T47D (cell line): ENCODE measurements around the gene SGMS1.

Experiments used
- DNase-seq, 2 experiments: peaks; one replicate each; pipeline versions ENCODE4 v3.0.0 to v3.0.0-alpha.2; 2011 to 2012; ENCODE audit warnings: low read depth in 1 of 2, low spot score in 1 of 2
- JUND ChIP-seq: IDR thresholded peaks from 2 replicates; pipeline ENCODE4 v1.6.1; 2012; ENCODE audit warnings: low read depth
- in situ Hi-C: cut with HindIII; loops from 2 replicates; pipeline ENCODE4 v1.10.0; 2016; ENCODE audit warnings: low sequenced_read_pairs, low pct_unique_long_range_greater_than_20kb

Gene SGMS1

DNA sequence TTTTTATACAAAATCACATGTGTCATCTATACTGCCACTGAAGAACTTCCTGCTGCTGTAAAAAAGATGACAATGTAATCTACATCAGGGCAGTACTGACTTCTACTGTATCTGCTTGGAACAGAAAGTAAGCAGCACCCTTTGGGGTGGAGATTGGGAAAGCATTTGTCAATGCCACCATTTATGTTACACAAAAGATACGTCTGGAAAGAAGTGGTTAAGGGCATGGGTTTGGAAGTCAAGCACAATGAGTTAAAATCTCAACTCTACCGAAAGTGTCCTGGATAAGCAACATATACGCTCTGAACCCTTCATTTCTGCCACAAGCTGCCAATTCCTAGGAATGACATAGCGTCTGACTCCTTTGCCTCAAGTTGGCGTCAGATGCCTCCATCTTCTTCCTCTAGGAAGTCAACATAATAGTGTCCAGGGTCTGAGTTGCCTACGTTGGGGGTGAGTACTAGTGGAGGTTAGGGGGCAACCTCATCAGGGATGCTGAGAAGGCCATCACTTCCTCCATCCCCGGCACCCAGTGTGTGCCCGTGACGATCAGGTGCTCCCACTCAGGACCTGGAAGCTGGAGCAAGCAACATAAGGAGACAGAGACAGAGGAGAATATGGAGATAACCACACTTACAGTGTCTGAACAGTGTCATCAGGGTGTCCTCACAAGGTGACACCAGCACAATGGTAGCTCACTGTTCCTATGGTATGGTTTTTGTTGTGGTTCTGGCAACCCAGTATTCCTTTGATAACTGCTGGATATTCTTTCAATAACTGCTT, 58.3 kb downstream of the SGMS1 start:
- in situ Hi-C loops: no loop called here
- no peak for TF ChIP-seq JUND
- no peak for DNase-seq

DNA sequence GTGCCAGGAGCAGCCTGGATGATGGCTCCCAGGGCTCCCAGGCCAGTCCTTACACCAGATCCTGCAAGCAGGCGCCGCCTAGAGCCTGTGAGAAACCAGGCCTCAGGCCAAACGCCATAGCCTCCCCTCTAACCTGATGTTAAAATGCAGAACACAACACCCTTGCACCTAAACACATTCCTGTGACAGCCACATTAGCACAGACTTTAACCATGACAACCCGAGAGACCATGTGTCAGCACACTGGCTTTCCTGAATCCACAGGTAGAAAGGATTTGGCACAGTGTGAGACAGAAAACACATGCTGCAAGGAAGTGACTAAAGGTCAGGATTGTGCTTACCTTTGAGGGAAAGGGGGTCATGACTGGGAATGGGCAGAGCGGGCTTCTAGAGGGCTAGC, 59.9 kb downstream of the SGMS1 start:
- in situ Hi-C loops: no loop called here
- no peak for DNase-seq
- no peak for TF ChIP-seq JUND

DNA sequence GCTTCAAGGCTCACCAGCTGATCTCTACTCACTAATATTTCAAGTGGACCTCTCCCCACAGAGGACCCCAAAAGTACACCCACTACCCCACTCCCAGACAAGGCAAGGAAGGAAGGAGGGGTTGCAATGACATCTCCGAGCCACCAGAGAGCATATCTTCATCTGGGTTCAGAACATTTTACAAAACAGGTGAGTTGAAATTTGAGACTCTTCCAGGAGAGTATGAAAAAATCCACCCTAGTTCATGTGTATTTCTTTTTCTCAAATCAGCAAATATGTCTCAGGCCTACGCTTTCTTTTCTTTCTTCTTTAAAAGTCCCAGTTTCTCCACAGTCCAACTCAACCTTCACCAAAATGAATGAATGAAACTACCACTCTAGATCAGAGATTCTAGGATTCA, 61.9 kb downstream of the SGMS1 start:
- TF ChIP-seq JUND: no peak
- in situ Hi-C loops: no loop called here
- DNase-seq: peak; percentile 35 to 69

DNA sequence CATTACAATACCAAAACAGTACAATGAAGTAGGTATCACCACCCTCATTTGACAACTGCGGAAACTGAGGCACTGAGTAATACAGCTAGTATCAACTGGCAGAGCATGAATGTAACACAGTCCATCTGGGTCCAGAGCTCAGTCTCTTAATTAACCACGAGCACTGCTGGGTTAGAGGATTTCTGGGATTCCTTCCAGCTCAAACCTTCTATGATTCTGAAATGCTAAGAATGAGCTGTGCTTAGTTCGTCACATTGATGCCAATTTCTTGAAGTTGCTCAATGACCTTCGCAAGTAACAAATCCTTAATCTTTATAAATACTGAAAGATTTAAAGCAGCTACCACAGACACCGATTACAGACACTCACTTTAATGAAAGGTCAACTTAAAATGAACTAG, 62.5 kb downstream of the SGMS1 start:
- in situ Hi-C loops: no loop called here
- no peak for DNase-seq
- no peak for TF ChIP-seq JUND

DNA sequence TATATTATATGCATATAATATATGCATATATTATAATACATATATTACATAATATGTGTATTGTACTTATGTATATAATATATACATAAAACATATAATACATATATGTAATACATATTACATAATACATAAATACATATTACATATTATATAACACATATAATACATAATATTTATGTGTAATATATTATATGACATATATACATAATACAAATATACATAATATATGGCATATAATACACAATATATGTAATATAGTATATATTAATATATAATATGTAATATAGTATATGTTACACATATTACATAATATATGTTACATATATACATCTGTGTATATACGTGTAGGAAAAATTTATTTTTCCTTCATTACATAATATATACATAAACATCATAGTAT, 63.4 kb downstream of the SGMS1 start:
- TF ChIP-seq JUND: no peak
- in situ Hi-C loops: no loop called here
- no peak for DNase-seq

DNA sequence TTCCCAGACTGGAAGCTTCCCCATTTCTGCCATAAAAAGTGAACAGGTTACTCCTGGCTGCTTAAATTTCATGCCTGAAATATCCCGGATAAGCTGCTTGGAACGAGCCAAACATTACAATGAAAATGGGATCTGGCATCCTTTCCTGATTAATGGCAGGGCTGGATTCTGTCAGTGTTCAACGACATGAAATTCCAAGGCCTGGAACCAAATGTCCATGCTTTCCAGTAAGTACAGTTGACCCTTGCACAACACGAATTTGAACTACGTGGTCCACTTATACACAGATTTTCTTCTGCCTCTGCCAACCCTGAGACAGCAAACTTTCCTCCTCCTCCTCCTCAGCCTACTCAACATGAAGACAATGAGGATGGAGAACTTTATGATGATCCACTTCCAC, 65.4 kb downstream of the SGMS1 start:
- TF ChIP-seq JUND: no peak
- in situ Hi-C loops: no loop called here
- DNase-seq: no peak

DNA sequence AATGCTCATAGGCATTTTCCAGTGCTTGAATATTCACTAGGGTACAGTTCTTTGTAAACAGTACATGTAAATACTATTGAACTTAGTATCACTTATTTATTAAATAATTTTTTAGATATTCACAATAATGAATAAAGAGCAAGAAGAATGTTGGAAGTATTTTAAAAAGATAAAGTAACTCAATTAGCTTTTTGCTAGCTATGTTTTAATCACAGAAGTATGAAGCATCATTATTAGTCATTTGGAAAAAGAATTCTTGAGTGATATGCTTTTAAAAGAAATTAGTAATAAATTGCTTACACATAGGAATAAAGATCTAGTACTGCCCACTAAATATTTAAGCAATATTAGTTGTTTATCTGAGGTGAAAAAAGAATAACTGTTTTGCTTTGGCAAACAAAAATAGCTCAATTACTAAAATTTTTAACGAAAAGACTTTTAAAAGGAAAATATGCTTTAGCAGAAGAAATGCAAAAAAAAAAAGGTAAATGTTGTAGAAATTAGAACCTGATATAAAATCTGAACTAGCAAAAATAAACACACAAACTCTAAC, 66.5 kb downstream of the SGMS1 start:
- in situ Hi-C loops: no loop called here
- TF ChIP-seq JUND: no peak
- DNase-seq: no peak

DNA sequence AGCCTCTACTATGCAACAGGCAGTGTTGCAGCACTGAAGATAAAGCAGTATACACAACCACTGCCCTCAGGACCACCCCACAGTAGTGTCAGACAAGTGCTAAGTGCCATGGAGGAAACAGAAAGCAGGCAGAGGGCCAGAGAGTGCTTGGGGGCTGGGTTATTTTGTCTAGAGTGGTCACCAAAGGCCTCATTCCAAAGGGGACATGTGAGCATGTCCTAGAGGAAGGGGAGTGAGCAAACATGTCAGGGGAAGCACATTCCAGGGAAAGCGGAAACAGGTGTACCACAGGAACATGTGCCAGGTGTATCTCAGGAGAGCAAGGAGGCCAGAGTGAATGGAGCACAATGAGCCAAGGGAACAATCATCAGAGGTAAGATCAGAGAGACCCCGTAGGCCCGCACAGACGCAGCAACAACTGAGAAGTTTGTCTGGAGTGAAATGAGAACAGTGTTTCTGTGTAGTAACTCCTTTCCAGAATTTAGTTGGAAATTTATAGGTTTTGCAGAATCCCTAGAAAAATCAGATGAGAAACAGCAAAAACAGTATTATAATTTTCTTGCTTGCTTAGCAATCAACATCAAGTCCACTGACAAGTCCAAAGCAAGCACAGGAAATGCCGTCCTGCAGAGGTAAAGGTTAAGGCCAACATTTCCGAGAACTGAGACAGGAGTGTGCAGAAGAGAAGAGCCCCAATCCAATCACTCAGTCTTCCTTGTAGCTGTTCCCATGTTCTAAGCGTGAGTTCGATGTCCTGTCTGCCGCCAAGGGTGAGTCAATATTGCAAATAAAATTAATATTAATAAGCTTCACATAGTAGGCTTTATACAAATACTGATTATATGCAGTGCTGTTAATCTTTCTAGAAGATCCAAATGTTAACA, 67.3 kb downstream of the SGMS1 start:
- no peak for DNase-seq
- in situ Hi-C loops: no loop called here
- TF ChIP-seq JUND: no peak

DNA sequence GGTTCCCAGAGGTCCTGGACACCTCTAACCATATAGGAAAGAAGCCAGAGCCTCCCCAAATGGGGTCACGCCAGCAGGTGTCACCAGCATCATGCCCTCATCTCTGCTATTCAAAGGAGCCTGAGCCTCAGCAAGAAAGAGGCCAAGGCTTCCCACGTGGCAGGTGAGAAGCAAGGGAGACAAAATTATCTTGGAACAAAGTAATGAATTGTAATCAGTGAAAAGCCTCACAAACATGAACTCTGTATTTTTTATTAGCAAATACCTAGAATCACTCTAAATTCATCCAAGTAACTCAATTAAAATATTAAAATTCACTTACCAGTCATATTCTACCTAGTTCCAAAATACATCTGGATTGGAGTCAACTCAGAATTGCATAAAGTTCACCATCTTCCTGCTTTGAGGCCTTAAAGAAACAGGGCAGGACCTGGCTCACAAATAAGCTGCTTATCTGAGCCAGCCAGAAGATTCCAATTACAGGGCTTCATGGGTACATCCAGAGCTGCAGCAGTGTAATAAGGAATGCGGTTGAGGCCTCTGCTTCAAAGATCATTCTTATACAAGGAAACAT, 68.7 kb downstream of the SGMS1 start:
- no peak for TF ChIP-seq JUND
- peak in 1 of 2 experiments; percentile 55 for DNase-seq
- in situ Hi-C loops: no loop called here

DNA sequence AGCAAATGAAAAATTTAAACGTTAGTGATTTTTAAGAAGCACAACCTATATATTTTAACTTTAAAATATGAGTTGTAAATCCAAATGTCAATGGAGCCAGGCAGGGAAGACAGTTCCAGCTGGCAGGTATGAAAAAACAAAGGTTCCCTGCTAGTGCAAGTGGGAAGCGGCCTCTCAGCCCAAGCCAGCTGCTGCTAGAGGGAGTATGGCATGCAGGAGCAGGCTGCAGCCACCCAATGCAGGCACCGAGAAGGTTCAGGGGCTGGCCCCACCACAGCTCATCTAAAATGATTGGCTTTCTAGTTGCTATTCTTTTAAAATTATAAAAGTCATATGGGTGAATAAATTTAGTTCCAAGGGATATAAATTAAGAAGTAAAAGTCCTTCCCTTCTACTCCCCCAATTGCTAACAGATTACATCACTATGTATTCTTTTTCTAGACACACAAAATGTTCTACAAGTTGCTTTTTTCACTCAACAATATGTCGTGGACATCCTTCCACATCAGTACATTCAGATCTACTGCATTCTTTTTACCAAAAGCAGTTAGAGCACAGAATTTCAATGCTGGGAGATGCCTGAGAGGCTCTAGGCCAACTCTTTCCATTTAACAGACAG, 69.3 kb downstream of the SGMS1 start:
- DNase-seq: no peak
- no peak for TF ChIP-seq JUND
- in situ Hi-C loops: no loop called here

DNA sequence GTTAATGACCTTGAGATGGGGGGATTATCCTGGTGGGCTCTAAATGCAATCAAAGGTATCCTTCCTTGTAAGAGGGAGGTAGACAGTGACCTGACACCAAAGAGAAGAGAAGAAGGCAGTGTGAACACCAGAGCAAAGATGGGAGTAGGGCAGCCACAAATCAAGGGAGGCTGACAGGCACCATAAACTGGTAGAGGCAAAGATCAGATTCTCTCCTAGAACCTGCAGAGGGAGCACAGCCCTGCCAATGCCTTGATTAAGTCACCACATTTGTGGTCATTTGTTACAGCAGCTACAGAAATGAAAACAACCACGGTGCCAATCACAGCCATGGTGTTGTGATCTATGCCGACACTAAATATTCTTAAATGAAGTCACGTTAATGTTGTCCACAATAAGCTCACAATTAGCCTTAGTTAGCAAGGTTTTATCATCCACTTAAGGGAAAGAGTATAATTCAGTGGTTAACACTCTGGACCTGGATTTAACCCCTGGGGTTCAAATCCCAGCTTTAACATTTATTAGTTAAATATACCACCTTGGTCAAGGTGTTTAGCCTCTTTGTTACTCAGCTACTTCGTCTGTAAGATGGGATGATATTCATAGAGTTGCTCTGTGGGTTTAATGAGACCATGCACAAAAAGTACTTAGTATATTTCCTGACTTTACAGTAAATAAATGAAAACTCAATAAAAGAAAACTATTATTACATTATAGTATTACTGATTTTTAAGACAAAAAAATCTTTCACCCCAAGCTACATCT, 70.8 kb downstream of the SGMS1 start:
- in situ Hi-C loops: no loop called here
- TF ChIP-seq JUND: no peak
- peak in 1 of 2 experiments; percentile 65 for DNase-seq

DNA sequence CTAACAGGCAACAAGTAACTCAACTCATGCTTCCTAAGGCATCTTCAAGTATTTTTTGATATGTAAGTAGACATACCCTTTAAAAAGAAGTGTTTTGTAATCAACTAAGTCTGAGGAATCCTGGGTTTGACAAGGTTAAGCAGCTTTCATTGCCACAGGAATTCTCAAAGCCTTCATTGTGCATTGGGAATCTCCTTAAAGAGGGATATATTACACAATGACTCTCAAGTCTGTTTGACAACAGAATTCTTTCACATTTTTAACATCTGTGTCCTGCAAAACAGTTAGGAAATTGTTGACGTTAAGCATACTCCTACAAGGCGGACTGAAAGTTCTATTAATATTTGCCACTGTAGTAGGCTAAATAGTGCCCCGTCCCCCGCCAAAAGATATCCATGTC, 71.4 kb downstream of the SGMS1 start:
- in situ Hi-C loops: no loop called here
- DNase-seq: no peak
- TF ChIP-seq JUND: no peak
